Keratinocyte (primary cell): ENCODE data around the gene MROH2A. TPM values are rescaled to one million over a fixed set of nuclear protein-coding genes. Genes with fewer than 3 reads are reported as not detected.

ENCODE experiments used
- DNase-seq: peaks from one replicate; pipeline ENCODE4 v3.0.0-alpha.2; 2011; ENCODE audit warnings: low read depth, missing footprints, low spot score
- FAIRE-seq: peaks from 2 replicates; lab custom pipeline; 2011; peaks lifted over from hg19 to GRCh38; lab: Jason Lieb, UNC
- H2AFZ ChIP-seq: 2 replicates; pipeline ENCODE4 v1.6.0; 2012; ENCODE audit warnings: low read length, control low read depth, inconsistent platforms; ENCODE audit not compliant: control insufficient read depth
- H3K27ac ChIP-seq: 2 replicates; pipeline ENCODE4 v1.5.1; 2011; ENCODE audit warnings: low read length; ENCODE audit not compliant: control insufficient read depth, insufficient read depth
- H3K27me3 ChIP-seq: 3 replicates; pipeline ENCODE4 v1.6.0; 2011; ENCODE audit warnings: low read length; ENCODE audit not compliant: control insufficient read depth, insufficient read depth; ENCODE audit errors: extremely low read depth
- H3K36me3 ChIP-seq, 2 experiments: 2 replicates in 1 of 2; 3 replicates in 1 of 2; pipeline ENCODE4 v1.5.1; 2011; ENCODE audit warnings: low read length in 2 of 2, mild to moderate bottlenecking in 1 of 2; ENCODE audit not compliant: control insufficient read depth in 2 of 2, insufficient read depth in 2 of 2; ENCODE audit errors: extremely low read depth in 1 of 2
- H3K4me1 ChIP-seq: 3 replicates; pipeline ENCODE4 v1.5.1; 2011; ENCODE audit warnings: low read length; ENCODE audit not compliant: control insufficient read depth, insufficient read depth; ENCODE audit errors: extremely low read depth
- H3K4me2 ChIP-seq: 3 replicates; pipeline ENCODE4 v1.6.0; 2011; ENCODE audit warnings: low read depth, low read length; ENCODE audit not compliant: control insufficient read depth, insufficient read depth; ENCODE audit errors: extremely low read depth
- H3K4me3 ChIP-seq, 3 experiments: fragments of 200-600 bp in 1 of 3; sonication (generic) in 1 of 3; 2 replicates in 2 of 3; 3 replicates in 1 of 3; pipeline ENCODE4 v1.5.1; 2011 to 2016; ENCODE audit warnings: low read length in 3 of 3, mild to moderate bottlenecking in 3 of 3, control low read depth in 2 of 3, inconsistent platforms in 1 of 3, low read depth in 1 of 3, mixed read lengths in 1 of 3, mixed run types in 1 of 3, moderate library complexity in 1 of 3; ENCODE audit not compliant: control insufficient read depth in 2 of 3, insufficient read depth in 2 of 3; ENCODE audit errors: extremely low read depth in 1 of 3
- H3K79me2 ChIP-seq: 2 replicates; pipeline ENCODE4 v1.6.0; 2012; ENCODE audit warnings: low read length; ENCODE audit not compliant: control insufficient read depth, insufficient read depth
- H3K9ac ChIP-seq: 3 replicates; pipeline ENCODE4 v1.6.0; 2011; ENCODE audit warnings: low read length; ENCODE audit not compliant: control insufficient read depth, insufficient read depth; ENCODE audit errors: extremely low read depth
- H3K9me1 ChIP-seq: 3 replicates; pipeline ENCODE4 v1.6.0; 2011; ENCODE audit warnings: low read length; ENCODE audit not compliant: control insufficient read depth, insufficient read depth; ENCODE audit errors: extremely low read depth
- H3K9me3 ChIP-seq: 2 replicates; pipeline ENCODE4 v1.5.1; 2012; ENCODE audit warnings: low read depth, low read length; ENCODE audit not compliant: control insufficient read depth
- H4K20me1 ChIP-seq: 3 replicates; pipeline ENCODE4 v1.6.0; 2011; ENCODE audit warnings: low read length; ENCODE audit not compliant: control insufficient read depth, insufficient read depth; ENCODE audit errors: extremely low read depth
- EZH2 ChIP-seq: IDR thresholded peaks from one replicate; pipeline ENCODE4 v1.6.1; 2012; ENCODE audit warnings: inconsistent platforms, mild to moderate bottlenecking, low read length, moderate library complexity
- dilution Hi-C: fragments of 300-500 bp; cut with MboI; formaldehyde crosslinking; loops from one replicate; pipeline ENCODE4 v1.7.0; 2020; ENCODE audit warnings: low sequenced_read_pairs; ENCODE audit not compliant: extremely low pct_ligation_motif_present
- polyA plus RNA-seq, 5 experiments: library from polyadenylated mRNA; depleted of rRNA in 3 of 5; stranded (reverse) in 3 of 5; stranded (forward) in 1 of 5; unstranded in 1 of 5; fragments of >200 nt; gene quantifications; 1 replicate in 1 of 5; 2 replicates in 3 of 5; 3 replicates in 1 of 5; pipeline versions ENCODE4 v1.2.1 to v1.2.3, GENCODE V29; 2011 to 2012; ENCODE audit warnings: missing spikeins in 2 of 5, low read depth in 1 of 5, low replicate concordance in 1 of 5
- TF ChIP-seq, protein P1 (sequence below), 3 experiments: IDR thresholded peaks in 1 of 3; conservative IDR thresholded peaks in 1 of 3; optimal IDR thresholded peaks in 1 of 3; 2 replicates in 2 of 3; 3 replicates in 1 of 3; pipeline versions ENCODE3 to v1.5.1; 2011; ENCODE audit warnings: low read length in 3 of 3, mild to moderate bottlenecking in 3 of 3, moderate library complexity in 2 of 3, control low read depth in 1 of 3, inconsistent platforms in 1 of 3; ENCODE audit not compliant: insufficient read depth in 2 of 3; ENCODE audit errors: extremely low read depth in 1 of 3

The MROH2A gene
- polyA plus RNA-seq, 1 donor (not counting 4 experiments of a cell fraction or from before 2014, with no cell fraction given): 0.33 TPM

DNA sequence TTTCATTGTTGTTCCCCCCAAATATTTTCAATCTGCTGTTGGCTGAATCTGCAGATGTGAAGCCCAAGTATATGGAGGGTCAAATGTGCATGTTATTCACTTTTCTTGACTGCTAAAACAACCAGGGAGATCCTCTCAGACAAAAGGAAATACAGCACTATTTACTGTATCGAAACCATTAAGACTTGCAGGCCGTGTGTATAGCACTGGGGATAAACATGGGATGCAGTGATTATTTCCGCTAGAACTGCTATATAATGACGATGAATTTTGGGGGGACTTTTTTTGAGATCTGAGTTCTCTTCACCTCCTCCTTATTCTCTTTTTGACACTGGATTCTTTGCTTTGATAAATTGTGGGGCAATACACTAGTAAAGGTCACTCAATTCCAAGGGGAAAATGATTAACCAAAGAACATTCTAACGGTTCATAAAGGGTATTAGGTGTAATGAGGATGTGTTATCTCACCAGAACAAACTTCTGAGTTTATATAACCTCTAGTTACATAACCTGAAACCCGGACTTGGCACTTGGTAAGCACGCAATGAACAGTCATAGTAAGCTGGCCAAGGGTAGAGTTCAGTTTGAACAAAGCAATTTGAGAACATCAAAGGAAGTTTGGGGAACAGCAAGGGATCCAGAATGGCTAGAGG is 21.6 kb upstream of the MROH2A start:
- Histone ChIP-seq H3K36me3 (peaks cover 2 to 8% of the 10 kb centered on the region in 2 experiments), H3K27ac (no peak overlapping the region), H3K9me1 (no peaks in the 10 kb centered on the region), H3K79me2 (peaks cover 4% of the 10 kb centered on the region), H3K4me1 (peaks cover 15% of the 10 kb centered on the region), H3K4me2 (no peak overlapping the region), H3K9ac (no peak overlapping the region), H3K27me3 (no peaks in the 10 kb centered on the region), H4K20me1 (peaks cover 2% of the 10 kb centered on the region), H2AFZ (no peak overlapping the region), H3K4me3 (no peak overlapping the region), H3K9me3 (no peaks in the 10 kb centered on the region)
- TF ChIP-seq, protein P1, sequence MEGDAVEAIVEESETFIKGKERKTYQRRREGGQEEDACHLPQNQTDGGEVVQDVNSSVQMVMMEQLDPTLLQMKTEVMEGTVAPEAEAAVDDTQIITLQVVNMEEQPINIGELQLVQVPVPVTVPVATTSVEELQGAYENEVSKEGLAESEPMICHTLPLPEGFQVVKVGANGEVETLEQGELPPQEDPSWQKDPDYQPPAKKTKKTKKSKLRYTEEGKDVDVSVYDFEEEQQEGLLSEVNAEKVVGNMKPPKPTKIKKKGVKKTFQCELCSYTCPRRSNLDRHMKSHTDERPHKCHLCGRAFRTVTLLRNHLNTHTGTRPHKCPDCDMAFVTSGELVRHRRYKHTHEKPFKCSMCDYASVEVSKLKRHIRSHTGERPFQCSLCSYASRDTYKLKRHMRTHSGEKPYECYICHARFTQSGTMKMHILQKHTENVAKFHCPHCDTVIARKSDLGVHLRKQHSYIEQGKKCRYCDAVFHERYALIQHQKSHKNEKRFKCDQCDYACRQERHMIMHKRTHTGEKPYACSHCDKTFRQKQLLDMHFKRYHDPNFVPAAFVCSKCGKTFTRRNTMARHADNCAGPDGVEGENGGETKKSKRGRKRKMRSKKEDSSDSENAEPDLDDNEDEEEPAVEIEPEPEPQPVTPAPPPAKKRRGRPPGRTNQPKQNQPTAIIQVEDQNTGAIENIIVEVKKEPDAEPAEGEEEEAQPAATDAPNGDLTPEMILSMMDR (optimal IDR thresholded peaks at IDR 0.05 in 1 of 3, IDR thresholded peaks at IDR 0.05 in 1 of 3, conservative IDR thresholded peaks at IDR 0.05 in 1 of 3; ENCODE audit: extremely low read depth in 1 of 3, insufficient read depth in 2 of 3, low read length in 3 of 3): no peak
- no peak for TF ChIP-seq EZH2
- dilution Hi-C loops: no loop called here
- no peak for FAIRE-seq
- no peak for DNase-seq

DNA sequence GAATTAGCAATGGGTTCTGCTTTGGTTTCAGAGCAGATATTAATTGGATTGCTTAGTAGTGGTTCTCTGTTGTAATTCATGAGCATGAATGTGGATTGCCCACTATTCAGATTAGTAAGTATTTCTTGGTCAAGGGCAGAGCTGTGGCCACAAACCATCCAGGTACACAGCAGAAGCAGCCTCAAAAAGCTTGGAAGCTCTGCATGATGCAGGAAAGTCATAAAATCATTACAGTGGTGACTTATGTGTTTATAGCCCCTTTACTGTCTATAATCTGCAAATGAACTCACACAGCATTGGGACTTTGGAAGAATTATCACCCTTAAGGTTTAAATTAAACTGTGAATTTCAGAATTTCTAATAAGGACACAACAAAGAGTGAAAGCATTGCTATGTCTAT is 20.0 kb upstream of the MROH2A start:
- peaks cover 21% of the 10 kb centered on the region for H3K4me1 ChIP-seq
- H3K27ac ChIP-seq: no peak overlapping the region
- no peaks in the 10 kb centered on the region for H3K9me3 ChIP-seq
- no peak overlapping the region for H3K4me3 ChIP-seq
- dilution Hi-C loops: no loop called here
- H3K79me2 ChIP-seq: peaks cover 5% of the 10 kb centered on the region
- no peak overlapping the region for H3K9ac ChIP-seq
- H3K36me3 ChIP-seq: peaks cover 2 to 8% of the 10 kb centered on the region in 2 experiments
- DNase-seq (no peak), FAIRE-seq (no peak)
- H3K27me3 ChIP-seq: no peaks in the 10 kb centered on the region
- TF ChIP-seq EZH2: no peak
- TF ChIP-seq, protein P1 (optimal IDR thresholded peaks at IDR 0.05 in 1 of 3, IDR thresholded peaks at IDR 0.05 in 1 of 3, conservative IDR thresholded peaks at IDR 0.05 in 1 of 3; ENCODE audit: extremely low read depth in 1 of 3, insufficient read depth in 2 of 3, low read length in 3 of 3): no peak
- no peak overlapping the region for H2AFZ ChIP-seq
- no peaks in the 10 kb centered on the region for H3K9me1 ChIP-seq
- peaks cover 2% of the 10 kb centered on the region for H4K20me1 ChIP-seq
- no peak overlapping the region for H3K4me2 ChIP-seq
